ENCODE measurements around the gene PRAMEF1. TPM values are rescaled to one million over a fixed set of nuclear protein-coding genes. Genes with fewer than 3 reads are reported as not detected.
"Not testable (repeated sequence)": the region's sequence is repeated elsewhere in the genome, so short reads cannot be mapped to it uniquely, and the experiment has no call there.

PRAMEF1 gene
- total RNA-seq (2016; rRNA removed; fragmentation: Illumina TruSeq; extraction: Trizol) (not detected in 2 replicates), polyA plus RNA-seq (2011; rRNA removed) (not detected in 2 replicates), polyA minus RNA-seq (2011; rRNA and poly(A)+ RNA removed; ENCODE audit: low replicate concordance) (not detected in 2 replicates), Bru-seq, nascent RNA (not detected), BruChase-seq, experiment 1, labeled RNA remaining after a 6-hour chase (not detected), BruChase-seq, experiment 2, labeled RNA remaining after a 2-hour chase (percentile 12 among the genes with signal in this experiment)
- total RNA-seq (2016; cell fraction: cytosol; rRNA removed; fragmentation: Illumina TruSeq; extraction: Trizol; ENCODE audit: low read depth): not detected in 2 replicates
- not detected in 2 replicates for total RNA-seq (2016; cell fraction: insoluble cytoplasmic fraction; rRNA removed; fragmentation: Illumina TruSeq; extraction: Trizol)
- not detected in 2 replicates for total RNA-seq (2016; cell fraction: membrane; rRNA removed; fragmentation: Illumina TruSeq; extraction: Trizol)
- total RNA-seq (2016; cell fraction: nucleus; rRNA removed; fragmentation: Illumina TruSeq; extraction: Trizol): not detected in 2 replicates
- polyA plus RNA-seq (2011; cell fraction: cytosol; rRNA removed): not detected in 2 replicates
- not detected in 2 replicates for polyA plus RNA-seq (2011; cell fraction: nucleus; rRNA removed)
- polyA plus RNA-seq (2012): not detected in 2 replicates
- not detected in 2 replicates for polyA plus RNA-seq (2016; cell fraction: cytosol; fragmentation: Illumina TruSeq; extraction: Trizol; ENCODE audit: low read depth)
- not detected in 2 replicates for polyA plus RNA-seq (2016; cell fraction: insoluble cytoplasmic fraction; fragmentation: Illumina TruSeq; extraction: Trizol; ENCODE audit: low read depth)
- polyA plus RNA-seq (2016; cell fraction: membrane; fragmentation: Illumina TruSeq; extraction: Trizol; ENCODE audit: low read depth): not detected in 2 replicates
- polyA plus RNA-seq (2016; cell fraction: nucleus; fragmentation: Illumina TruSeq; extraction: Trizol; ENCODE audit: insufficient read depth, low read depth): not detected in 2 replicates
- polyA minus RNA-seq (2011; cell fraction: cytosol; rRNA and poly(A)+ RNA removed): not detected in 2 replicates
- not detected in 2 replicates for polyA minus RNA-seq (2011; cell fraction: nucleus; rRNA and poly(A)+ RNA removed)
- long read RNA-seq, experiment 1: 0 reads
- long read RNA-seq, experiment 2: 0 reads

- H3K4me1 ChIP-seq (ENCODE audit: insufficient read depth, low read length); H4K20me1 ChIP-seq (ENCODE audit: insufficient read depth, low read length); DNase-seq (ENCODE audit: low spot score); H3K9ac ChIP-seq (ENCODE audit: insufficient read depth, low read depth, low read length); H2AFZ ChIP-seq (ENCODE audit: low read length); intact Hi-C loops (cut with micrococcal nuclease; ENCODE audit: unreplicated experiment); FAIRE-seq; H3K27ac ChIP-seq (ENCODE audit: extremely low read length, insufficient read depth, low read length); ATAC-seq; H3K79me2 ChIP-seq (ENCODE audit: insufficient read depth, low read length); POLR2A ChIA-PET; BruUV-seq (replicated peaks); CTCF ChIA-PET (ENCODE audit: low intra/inter-chr PET ratio, low total read pairs); H3K4me2 ChIP-seq (ENCODE audit: low read depth, low read length); H3K36me3 ChIP-seq (replicated peaks in 1 of 2; ENCODE audit: control insufficient read depth in 1 of 2, insufficient read depth in 2 of 2, low read length in 2 of 2); H3K27me3 ChIP-seq (ENCODE audit: control insufficient read depth in 1 of 2, insufficient read depth in 2 of 2, low read length in 2 of 2); in situ Hi-C loops (cut with HindIII; ENCODE audit: extremely low pct_ligation_motif_present, low pct_unique_long_range_greater_than_20kb); H3K9me3 ChIP-seq (ENCODE audit: low read length); H3K4me3 ChIP-seq (replicated peaks in 1 of 3; ENCODE audit: insufficient read depth in 1 of 3, low read depth in 2 of 3, low read length in 3 of 3): not testable (repeated sequence)
- WGBS (ENCODE audit: low lambda C conversion rate): 8% methylated on average over 5 of the region's 5 CpGs
Observed at GRCh38 chr1:12791097-12791496, at the start of gene PRAMEF1. Gene PRAMEF1 (plus strand): TSS chr1:12791397. CDS start chr1:12793228, 1,831 bp downstream.

GRCh38 chr1:12741946-12742345, 49.3 kb upstream of the PRAMEF1 start:
- in situ Hi-C loops (cut with HindIII; ENCODE audit: extremely low pct_ligation_motif_present, low pct_unique_long_range_greater_than_20kb): no loop called here
- no TSS peak for BruUV-seq (replicated peaks)
- TF ChIP-seq MXD3 (CRISPR knock-in tag; IDR thresholded peaks at IDR 0.05) (no peak), ZNF550 (CRISPR knock-in tag; IDR thresholded peaks at IDR 0.05; ENCODE audit: borderline replicate concordance) (no peak), ARHGAP35 (CRISPR knock-in tag; IDR thresholded peaks at IDR 0.05; ENCODE audit: borderline replicate concordance) (no peak), ZNF850 (CRISPR knock-in tag; conservative IDR thresholded peaks at IDR 0.05) (no peak), CREB3 (CRISPR knock-in tag; IDR thresholded peaks at IDR 0.05) (no peak), ZNF121 (CRISPR knock-in tag; IDR thresholded peaks at IDR 0.05) (peak; percentile 74), ATF7 (IDR thresholded peaks at IDR 0.05) (no peak), ATF7 (CRISPR knock-in tag; IDR thresholded peaks at IDR 0.05) (no peak), ZBED4 (CRISPR knock-in tag; IDR thresholded peaks at IDR 0.05; ENCODE audit: borderline replicate concordance) (no peak)

More at GRCh38 chr1:12741946-12742345, 49.3 kb upstream of the PRAMEF1 start:
- Histone ChIP-seq H4K20me1 (ENCODE audit: insufficient read depth, low read length) (no peaks in the 10 kb centered on the region), H2AFZ (ENCODE audit: low read length) (no peak overlapping the region), H3K27ac (ENCODE audit: extremely low read length, insufficient read depth, low read length) (no peak overlapping the region), H3K36me3 (replicated peaks in 1 of 2; ENCODE audit: control insufficient read depth in 1 of 2, insufficient read depth in 2 of 2, low read length in 2 of 2) (no peaks in the 10 kb centered on the region), H3K9me3 (ENCODE audit: low read length) (no peaks in the 10 kb centered on the region), H3K79me2 (ENCODE audit: insufficient read depth, low read length) (no peaks in the 10 kb centered on the region), H3K4me1 (ENCODE audit: insufficient read depth, low read length) (no peaks in the 10 kb centered on the region), H3K27me3 (ENCODE audit: control insufficient read depth in 1 of 2, insufficient read depth in 2 of 2, low read length in 2 of 2) (no peaks in the 10 kb centered on the region), H3K4me3 (replicated peaks in 1 of 3; ENCODE audit: insufficient read depth in 1 of 3, low read depth in 2 of 3, low read length in 3 of 3) (no peak overlapping the region), H3K4me2 (ENCODE audit: low read depth, low read length) (no peak overlapping the region), H3K9ac (ENCODE audit: insufficient read depth, low read depth, low read length) (no peak overlapping the region)
- no peak for FAIRE-seq
- no peak for ATAC-seq
- intact Hi-C loops (cut with micrococcal nuclease; ENCODE audit: unreplicated experiment): no loop called here
- POLR2A ChIA-PET: no interaction called here
- 7% methylated on average over 3 of the region's 3 CpGs for WGBS (ENCODE audit: low lambda C conversion rate)
- CTCF ChIA-PET (ENCODE audit: low intra/inter-chr PET ratio, low total read pairs): no interaction called here
- DNase-seq (ENCODE audit: low spot score): no peak

All from HepG2 (cell line).